ACC112 (cell line): ENCODE data around the gene DDX41.

Source experiments
- H2AFZ ChIP-seq: fragments of 200-600 bp; sonication (generic); one replicate; pipeline ENCODE4 v1.6.0; 2017; ENCODE audit warnings: antibody characterized with exemption, low read length; ENCODE audit not compliant: unreplicated experiment
- H3K27ac ChIP-seq: fragments of 200-600 bp; sonication (generic); 2 replicates; pipeline ENCODE4 v1.5.1; 2014; ENCODE audit warnings: low read depth, mild to moderate bottlenecking, antibody characterized with exemption, low read length, moderate library complexity
- H3K27me3 ChIP-seq: fragments of 200-600 bp; sonication (generic); 2 replicates; pipeline ENCODE4 v1.6.1; 2014; ENCODE audit warnings: mild to moderate bottlenecking, antibody characterized with exemption, low read length, moderate library complexity, mixed read lengths; ENCODE audit not compliant: insufficient read depth
- H3K36me3 ChIP-seq: fragments of 200-600 bp; sonication (generic); 2 replicates; pipeline ENCODE4 v1.6.1; 2016; ENCODE audit warnings: mild to moderate bottlenecking, antibody characterized with exemption, low read length, moderate library complexity, mixed read lengths; ENCODE audit not compliant: insufficient read depth
- H3K4me1 ChIP-seq: fragments of 200-600 bp; sonication (generic); one replicate; pipeline ENCODE4 v1.6.1; 2016; ENCODE audit warnings: low read length, mixed read lengths; ENCODE audit not compliant: insufficient read depth, unreplicated experiment, control insufficient read depth
- H3K4me3 ChIP-seq: fragments of 200-600 bp; sonication (generic); 2 replicates; pipeline ENCODE4 v1.5.1; 2014; ENCODE audit warnings: mild to moderate bottlenecking, low read depth, low read length
- H3K79me2 ChIP-seq: fragments of 200-600 bp; sonication (generic); one replicate; pipeline ENCODE4 v1.6.0; 2016; ENCODE audit warnings: low read length; ENCODE audit not compliant: control insufficient read depth, unreplicated experiment, insufficient read depth

Gene DDX41

DNA sequence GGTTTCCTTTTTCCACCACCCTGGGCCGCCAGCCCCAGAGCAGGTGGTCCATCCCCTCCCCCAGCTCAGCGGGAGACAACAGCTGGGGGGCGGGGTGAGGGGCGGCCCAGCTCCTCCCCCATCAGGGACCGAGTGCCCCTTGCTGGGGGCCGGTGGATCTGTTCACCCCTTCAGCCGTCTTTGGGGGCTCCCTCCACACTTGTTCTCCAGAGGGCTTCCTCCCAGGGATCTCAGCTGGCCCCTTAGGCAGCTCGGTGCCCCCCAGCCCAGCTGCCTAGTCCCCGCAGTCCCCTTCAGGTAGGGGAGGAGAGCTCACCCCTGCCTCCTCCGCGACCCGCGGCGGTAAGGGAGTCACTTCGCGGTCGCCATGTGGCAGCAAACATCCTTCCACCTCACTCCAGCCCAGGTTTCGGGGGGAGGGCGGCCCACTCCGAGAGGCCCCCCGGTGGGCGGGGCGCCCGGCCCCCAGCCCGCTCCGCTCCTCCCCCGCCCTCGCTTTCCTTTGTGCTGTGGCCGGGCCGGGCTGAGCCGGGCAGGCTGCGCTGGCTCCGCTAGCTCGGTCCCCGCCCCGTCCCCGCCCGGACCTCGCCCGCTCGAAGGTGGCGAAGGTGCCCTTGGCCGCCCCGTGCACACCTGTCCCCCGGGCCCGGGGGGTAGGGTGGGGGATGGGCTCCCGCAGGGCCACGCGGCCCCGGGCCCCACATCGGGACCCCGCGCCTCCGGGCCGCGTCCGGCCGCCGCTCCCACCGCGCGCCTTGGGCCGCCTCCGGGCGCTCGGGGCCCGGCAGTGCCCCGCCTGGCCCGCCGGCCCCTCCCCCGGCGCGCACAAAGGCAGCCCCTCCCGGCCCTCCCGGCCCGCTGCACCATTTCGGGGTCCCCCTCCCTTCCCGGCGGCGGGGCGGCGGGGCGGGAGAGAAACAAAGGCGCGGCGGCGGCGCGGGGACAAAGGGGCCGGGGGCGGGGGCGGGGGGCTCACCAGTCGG lies 44.0 kb downstream of the DDX41 start:
- Histone ChIP-seq H2AFZ (no peak overlapping the region), H3K4me1 (peaks cover 50% of the 10 kb centered on the region)

DNA sequence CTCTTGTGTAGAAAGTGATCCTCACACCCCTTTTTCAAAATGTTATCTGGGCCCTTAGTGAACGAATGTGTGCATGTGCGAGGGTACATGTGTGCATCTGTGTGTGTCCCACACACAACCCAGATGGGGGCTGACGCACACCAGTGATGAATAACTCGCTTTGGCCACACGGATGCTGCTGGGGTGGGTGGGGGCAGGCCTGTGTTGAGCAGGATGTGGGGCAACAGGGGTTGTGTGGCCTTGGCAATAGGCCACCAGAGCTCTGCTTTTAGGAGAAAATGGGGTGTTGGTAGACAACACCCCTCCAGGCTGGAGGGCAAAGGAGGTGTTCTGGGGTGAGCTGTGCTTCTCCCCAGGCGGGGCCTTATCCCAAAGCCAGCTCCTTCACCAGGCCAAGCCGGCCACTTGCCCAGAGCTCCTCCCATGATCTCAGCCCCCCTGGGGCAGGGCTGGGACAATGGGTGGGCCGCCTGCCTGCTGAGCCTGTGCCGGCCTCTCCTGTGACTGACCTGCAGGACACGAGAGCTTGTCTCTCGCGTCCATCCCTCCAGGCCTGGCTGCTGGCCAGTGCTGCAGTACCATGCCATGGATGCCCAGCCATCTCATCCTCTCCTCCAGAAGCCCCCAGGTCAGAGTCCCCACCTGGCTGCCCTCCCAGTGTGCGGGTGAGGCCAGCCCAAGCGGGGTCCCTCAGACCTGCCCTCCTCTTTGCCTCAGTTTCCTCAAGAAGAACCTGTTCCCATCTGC lies 45.0 kb downstream of the DDX41 start:
- H3K4me3 ChIP-seq: peak overlapping the region; percentile 99
- peak overlapping the region; percentile 45 for H3K27ac ChIP-seq

More for the DNA sequence above, 44.0 kb downstream of the DDX41 start:
- Histone ChIP-seq H3K4me3 (peak overlapping the region; percentile 99), H3K27ac (peak overlapping the region; percentile 45), H3K79me2 (peaks cover 45% of the 10 kb centered on the region), H3K36me3 (peaks cover 5% of the 10 kb centered on the region; the same call in 1 of the 2 replicates), H3K27me3 (no peaks in the 10 kb centered on the region)

DNA sequence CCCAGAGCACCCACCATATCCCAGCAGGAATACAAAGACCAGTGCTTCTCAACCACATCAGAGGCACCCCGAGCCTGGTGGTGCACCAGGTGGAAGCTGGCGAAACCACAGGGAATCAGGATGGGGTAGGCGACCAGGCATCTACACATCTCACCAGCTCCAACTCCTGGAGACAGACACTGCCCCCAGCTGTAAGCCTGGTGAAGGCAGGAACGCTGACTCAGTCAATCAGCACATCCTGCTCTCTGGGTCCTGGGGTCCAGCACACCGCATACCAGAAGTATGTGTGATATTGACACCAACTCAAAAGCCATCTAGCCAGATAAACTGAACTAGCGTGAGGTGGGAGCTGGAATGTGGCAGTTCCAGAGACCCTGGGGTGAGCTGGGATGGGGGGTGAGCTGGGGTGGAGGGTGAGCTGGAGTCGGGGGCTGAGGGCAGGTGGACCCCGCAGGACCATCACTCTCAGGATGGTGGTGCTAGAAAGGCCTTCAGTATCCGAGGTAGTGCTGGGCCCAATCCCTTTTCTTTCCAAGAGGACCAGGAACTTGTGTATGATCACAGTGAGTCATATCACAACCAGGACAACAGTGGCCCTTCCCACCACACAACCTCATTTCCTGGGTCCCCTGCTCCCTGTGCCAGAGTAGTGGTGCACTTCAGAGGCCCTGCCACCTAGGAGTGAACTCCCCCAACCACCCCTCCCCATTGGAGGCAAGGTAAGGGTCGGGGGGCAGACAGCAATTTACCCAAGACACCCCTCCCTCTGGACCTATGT lies 45.8 kb downstream of the DDX41 start:
- Histone ChIP-seq H2AFZ (no peak overlapping the region), H3K4me3 (peak overlapping the region; percentile 99), H3K36me3 (peaks cover 10% of the 10 kb centered on the region; the same call in 1 of the 2 replicates), H3K4me1 (peaks cover 39% of the 10 kb centered on the region), H3K79me2 (peaks cover 45% of the 10 kb centered on the region), H3K27ac (peak overlapping the region; percentile 45), H3K27me3 (no peaks in the 10 kb centered on the region)

More for the DNA sequence above, 45.0 kb downstream of the DDX41 start:
- H3K79me2 ChIP-seq: peaks cover 45% of the 10 kb centered on the region
- H3K4me1 ChIP-seq: peaks cover 47% of the 10 kb centered on the region
- no peak overlapping the region for H2AFZ ChIP-seq
- no peaks in the 10 kb centered on the region for H3K27me3 ChIP-seq
- H3K36me3 ChIP-seq: peaks cover 5% of the 10 kb centered on the region; the same call in 1 of the 2 replicates

DNA sequence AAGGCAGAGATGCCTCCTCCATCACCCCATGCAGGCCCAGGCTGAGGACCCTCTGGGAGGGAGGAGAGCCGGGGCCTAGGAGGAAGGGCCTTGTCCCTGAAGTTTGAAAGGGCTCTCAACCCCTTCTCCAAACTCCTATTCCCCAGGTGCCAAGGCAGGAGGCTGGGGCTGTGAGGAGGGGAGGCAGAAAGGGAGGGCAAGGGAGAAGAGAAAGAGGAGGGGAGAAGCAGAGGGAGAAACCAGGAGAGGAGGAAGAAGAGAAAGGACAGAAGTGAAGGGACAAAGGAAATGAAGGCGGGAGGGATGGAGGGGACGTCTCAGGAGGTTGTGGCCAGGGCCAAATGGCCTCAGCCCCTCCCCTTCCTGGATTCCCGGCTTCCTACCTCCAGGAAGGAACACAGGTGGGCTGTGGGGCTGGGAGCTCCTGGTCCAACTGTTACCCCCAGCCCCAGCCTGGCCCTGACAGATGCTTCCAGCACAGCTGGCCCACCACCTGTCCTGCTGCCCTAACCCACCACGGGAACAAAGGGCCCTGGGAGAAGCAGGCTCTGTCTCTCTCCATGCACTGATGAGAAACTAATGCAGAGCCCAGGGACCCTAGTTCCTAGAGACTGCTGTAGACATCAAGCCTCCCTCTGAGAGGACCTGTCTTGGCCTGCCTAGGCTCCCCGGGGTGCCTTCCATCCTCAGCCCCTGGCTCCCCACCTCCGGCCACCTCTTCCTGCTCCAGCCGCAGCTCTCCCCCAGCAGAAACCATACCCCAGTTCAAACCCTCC lies 46.8 kb downstream of the DDX41 start:
- no peak overlapping the region for H3K4me3 ChIP-seq
- H3K4me1 ChIP-seq: peaks cover 39% of the 10 kb centered on the region
- peaks cover 17% of the 10 kb centered on the region for H3K36me3 ChIP-seq
- peaks cover 45% of the 10 kb centered on the region for H3K79me2 ChIP-seq
- no peaks in the 10 kb centered on the region for H3K27me3 ChIP-seq
- H2AFZ ChIP-seq: no peak overlapping the region
- peak overlapping the region; percentile 56 for H3K27ac ChIP-seq

- Histone ChIP-seq H3K4me3 (no peak overlapping the region), H3K79me2 (peaks cover 45% of the 10 kb centered on the region), H3K4me1 (peaks cover 39% of the 10 kb centered on the region), H3K27me3 (no peaks in the 10 kb centered on the region), H2AFZ (no peak overlapping the region), H3K36me3 (peaks cover 17% of the 10 kb centered on the region), H3K27ac (peak overlapping the region; percentile 56)
Measured at GRCh38 chr5:177468685-177469628, 47.8 kb downstream of the DDX41 start.

GRCh38 chr5:177468329-177468684 lies 48.5 kb downstream of the DDX41 start:
- peaks cover 39% of the 10 kb centered on the region for H3K4me1 ChIP-seq
- H3K27ac ChIP-seq: no peak overlapping the region
- peaks cover 45% of the 10 kb centered on the region for H3K79me2 ChIP-seq
- no peak overlapping the region for H2AFZ ChIP-seq
- H3K4me3 ChIP-seq: no peak overlapping the region
- H3K36me3 ChIP-seq: peaks cover 17% of the 10 kb centered on the region
- H3K27me3 ChIP-seq: no peaks in the 10 kb centered on the region

GRCh38 chr5:177467436-177467835 lies 49.3 kb downstream of the DDX41 start:
- peaks cover 40% of the 10 kb centered on the region for H3K79me2 ChIP-seq
- H3K4me1 ChIP-seq: peaks cover 39% of the 10 kb centered on the region
- H3K27ac ChIP-seq: no peak overlapping the region
- no peak overlapping the region for H3K4me3 ChIP-seq
- H3K27me3 ChIP-seq: no peaks in the 10 kb centered on the region
- peaks cover 17% of the 10 kb centered on the region for H3K36me3 ChIP-seq
- H2AFZ ChIP-seq: no peak overlapping the region

GRCh38 chr5:177466861-177467260 lies 49.9 kb downstream of the DDX41 start:
- Histone ChIP-seq H3K27ac (no peak overlapping the region), H2AFZ (no peak overlapping the region), H3K4me3 (no peak overlapping the region), H3K79me2 (peaks cover 34% of the 10 kb centered on the region), H3K4me1 (peaks cover 36% of the 10 kb centered on the region), H3K36me3 (peaks cover 17% of the 10 kb centered on the region), H3K27me3 (no peaks in the 10 kb centered on the region)

- no peak overlapping the region for H3K27ac ChIP-seq
- H3K79me2 ChIP-seq: peaks cover 16% of the 10 kb centered on the region
- H3K4me3 ChIP-seq: no peak overlapping the region
- H2AFZ ChIP-seq: no peak overlapping the region
- no peaks in the 10 kb centered on the region for H3K27me3 ChIP-seq
- H3K4me1 ChIP-seq: peaks cover 18% of the 10 kb centered on the region
- peaks cover 17% of the 10 kb centered on the region for H3K36me3 ChIP-seq
Measured at GRCh38 chr5:177465044-177465443, 51.7 kb downstream of the DDX41 start.
